Hepatocyte (in vitro differentiated cells): ENCODE results near the gene FCMR. TPM values are rescaled to one million over a fixed set of nuclear protein-coding genes. Genes with fewer than 3 reads are reported as not detected.

ENCODE experiments used
- DNase-seq: peaks from one replicate; pipeline ENCODE4 v3.0.0-alpha.2; 2016; ENCODE audit warnings: low spot score
- H2AFZ ChIP-seq: fragments of 200-600 bp; sonication (generic); 2 replicates; pipeline ENCODE4 v1.6.0; 2016; ENCODE audit warnings: antibody characterized with exemption, mild to moderate bottlenecking
- H3K27ac ChIP-seq: fragments of 200-600 bp; sonication (generic); 2 replicates; pipeline ENCODE4 v1.5.1; 2016; ENCODE audit warnings: mild to moderate bottlenecking
- H3K27me3 ChIP-seq: fragments of 200-600 bp; sonication (generic); 2 replicates; pipeline ENCODE4 v1.6.1; 2016
- H3K36me3 ChIP-seq: fragments of 200-600 bp; sonication (generic); replicated peaks from 2 replicates; pipeline ENCODE4 v1.5.1; 2016; ENCODE audit warnings: low read depth; ENCODE audit not compliant: insufficient read depth
- H3K4me1 ChIP-seq: fragments of 200-600 bp; sonication (generic); 2 replicates; pipeline ENCODE4 v1.5.1; 2016; ENCODE audit warnings: mild to moderate bottlenecking, moderate library complexity; ENCODE audit not compliant: insufficient read depth
- H3K4me2 ChIP-seq: fragments of 200-600 bp; sonication (generic); 2 replicates; pipeline ENCODE4 v1.6.0; 2016
- H3K4me3 ChIP-seq: fragments of 200-600 bp; sonication (generic); 2 replicates; pipeline ENCODE4 v1.5.1; 2016; ENCODE audit warnings: mild to moderate bottlenecking
- H3K79me2 ChIP-seq: fragments of 200-600 bp; sonication (generic); 2 replicates; pipeline ENCODE4 v1.6.0; 2017; ENCODE audit warnings: mild to moderate bottlenecking
- H3K9me2 ChIP-seq: fragments of 200-600 bp; sonication (generic); replicated peaks from 2 replicates; pipeline ENCODE4 v1.6.0; 2017; ENCODE audit warnings: mild to moderate bottlenecking; ENCODE audit not compliant: insufficient read depth
- H3K9me3 ChIP-seq: fragments of 200-600 bp; sonication (generic); 2 replicates; pipeline ENCODE4 v1.5.1; 2016; ENCODE audit warnings: low read depth, mild to moderate bottlenecking
- H4K20me1 ChIP-seq: fragments of 200-600 bp; sonication (generic); 2 replicates; pipeline ENCODE4 v1.6.0; 2016; ENCODE audit warnings: mild to moderate bottlenecking; ENCODE audit not compliant: insufficient read depth, poor library complexity, severe bottlenecking
- CTCF ChIP-seq: fragments of 200-600 bp; sonication (generic); IDR thresholded peaks from 2 replicates; pipeline ENCODE4 v1.5.1; 2016; ENCODE audit warnings: antibody characterized with exemption, mild to moderate bottlenecking; ENCODE audit not compliant: poor library complexity
- EZH2 ChIP-seq: fragments of 200-600 bp; sonication (generic); IDR thresholded peaks from 2 replicates; pipeline ENCODE4 v1.6.1; 2016; ENCODE audit warnings: antibody characterized with exemption, mild to moderate bottlenecking, borderline replicate concordance
- EZH2phosphoT487 ChIP-seq: fragments of 200-600 bp; sonication (generic); IDR thresholded peaks from one replicate; pipeline ENCODE4 v1.6.1; 2018; ENCODE audit warnings: antibody characterized with exemption, mild to moderate bottlenecking, low read depth, moderate library complexity; ENCODE audit not compliant: unreplicated experiment, severe bottlenecking
- WGBS: methylation state at CpG from one replicate; pipeline ENCODE4 v1.1.6; 2016; ENCODE audit warnings: low lambda C conversion rate; ENCODE audit errors: missing lambda C conversion rate; 5-methylcytosine and 5-hydroxymethylcytosine counted together
- polyA plus RNA-seq: library from polyadenylated mRNA; unstranded; fragments of >200 nt; fragmentation: Nextera tagmentation; extraction: Ambion mirVana; gene quantifications from 2 replicates; pipeline ENCODE4 v1.2.1, GENCODE V29; 2016
- total RNA-seq: library from RNA; depleted of rRNA; stranded (reverse); fragments of >200 nt; gene quantifications from 2 replicates; pipeline ENCODE4 v1.2.3, GENCODE V29; 2014

FCMR gene
- total and polyA plus RNA-seq, 2 experiments from 2014 or later: 0.71 to 0.97 TPM

DNA sequence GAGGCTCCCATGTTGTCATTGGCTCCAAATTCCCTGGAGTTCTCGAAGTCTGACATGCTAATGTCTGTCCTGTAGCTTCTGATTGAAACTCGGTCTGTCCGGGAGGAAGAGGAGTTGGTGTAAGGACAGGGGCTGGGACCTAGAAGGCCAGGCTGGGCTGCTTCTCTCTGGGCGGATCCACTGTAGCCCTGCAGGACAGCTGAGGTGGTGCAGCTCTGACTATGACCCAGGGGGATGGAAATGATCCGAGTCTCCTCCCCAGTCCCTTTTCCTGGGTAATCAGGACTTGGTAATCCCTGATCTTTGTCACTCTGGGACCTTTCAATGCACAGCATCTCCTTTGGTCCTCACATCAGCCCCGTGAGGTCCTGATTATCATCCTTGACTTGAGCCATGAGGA is 10.0 kb upstream of the FCMR start:
- Histone ChIP-seq H3K36me3 (no peaks in the 10 kb centered on the region), H3K27ac (no peak overlapping the region), H3K4me2 (no peak overlapping the region), H3K79me2 (no peaks in the 10 kb centered on the region), H3K27me3 (no peaks in the 10 kb centered on the region), H3K4me3 (no peak overlapping the region), H3K9me2 (no peaks in the 10 kb centered on the region), H3K9me3 (no peaks in the 10 kb centered on the region), H3K4me1 (no peaks in the 10 kb centered on the region), H2AFZ (no peak overlapping the region), H4K20me1 (no peaks in the 10 kb centered on the region)
- TF ChIP-seq CTCF (no peak), EZH2 (no peak), EZH2phosphoT487 (no peak)
- no peak for DNase-seq
- 88% methylated on average over 6 of the region's 6 CpGs for WGBS

DNA sequence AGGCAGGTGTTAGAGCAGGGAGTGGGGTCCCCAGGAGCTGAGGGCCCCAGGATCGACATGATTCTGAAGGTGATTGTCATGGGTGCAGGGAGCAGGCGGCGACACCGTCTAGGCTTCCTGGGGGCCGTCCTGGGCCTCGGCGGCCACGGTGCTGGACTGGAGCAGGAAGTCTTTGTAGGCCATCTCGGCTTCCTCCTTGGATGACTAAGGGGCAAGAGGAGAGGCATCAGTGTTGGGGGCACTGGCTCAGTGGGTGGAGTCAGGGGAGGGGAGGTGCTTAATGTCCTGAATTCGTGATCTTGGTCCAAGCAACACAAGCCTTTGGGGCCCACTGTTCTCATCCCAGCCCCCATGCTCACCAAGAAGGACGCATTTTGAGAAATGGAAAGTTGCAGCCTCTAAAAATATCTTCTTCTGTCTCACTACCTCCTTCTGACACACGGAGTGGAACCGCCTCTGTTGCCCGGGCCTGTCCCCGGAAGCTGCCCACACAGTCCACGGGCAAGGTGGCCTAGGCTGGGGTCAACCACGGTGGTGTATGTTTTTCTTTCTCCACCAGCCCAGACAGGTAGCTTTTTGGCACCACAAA is 8.6 kb upstream of the FCMR start:
- no peaks in the 10 kb centered on the region for H3K79me2 ChIP-seq
- H3K9me2 ChIP-seq: no peaks in the 10 kb centered on the region
- no peak overlapping the region for H3K27ac ChIP-seq
- no peaks in the 10 kb centered on the region for H3K27me3 ChIP-seq
- H3K4me3 ChIP-seq: no peak overlapping the region
- no peaks in the 10 kb centered on the region for H3K9me3 ChIP-seq
- 95% methylated on average over 17 of the region's 17 CpGs for WGBS
- no peak for TF ChIP-seq CTCF
- DNase-seq: no peak
- H3K4me1 ChIP-seq: no peaks in the 10 kb centered on the region
- H3K36me3 ChIP-seq: no peaks in the 10 kb centered on the region
- no peak overlapping the region for H2AFZ ChIP-seq
- H3K4me2 ChIP-seq: no peak overlapping the region
- H4K20me1 ChIP-seq: no peaks in the 10 kb centered on the region

- H3K4me1 ChIP-seq: no peaks in the 10 kb centered on the region
- 90% methylated on average over 6 of the region's 6 CpGs for WGBS
- H3K79me2 ChIP-seq: no peaks in the 10 kb centered on the region
- H3K4me3 ChIP-seq: no peak overlapping the region
- no peak overlapping the region for H2AFZ ChIP-seq
- no peak overlapping the region for H3K27ac ChIP-seq
- no peaks in the 10 kb centered on the region for H4K20me1 ChIP-seq
- TF ChIP-seq EZH2: no peak
- TF ChIP-seq EZH2phosphoT487: no peak
- no peak for TF ChIP-seq CTCF
- H3K4me2 ChIP-seq: no peak overlapping the region
- H3K9me2 ChIP-seq: no peaks in the 10 kb centered on the region
- no peaks in the 10 kb centered on the region for H3K27me3 ChIP-seq
- no peaks in the 10 kb centered on the region for H3K9me3 ChIP-seq
- no peak for DNase-seq
- H3K36me3 ChIP-seq: no peaks in the 10 kb centered on the region
These were observed 7.8 kb upstream of the FCMR start for GRCh38 chr1:206929524-206929923.

DNA sequence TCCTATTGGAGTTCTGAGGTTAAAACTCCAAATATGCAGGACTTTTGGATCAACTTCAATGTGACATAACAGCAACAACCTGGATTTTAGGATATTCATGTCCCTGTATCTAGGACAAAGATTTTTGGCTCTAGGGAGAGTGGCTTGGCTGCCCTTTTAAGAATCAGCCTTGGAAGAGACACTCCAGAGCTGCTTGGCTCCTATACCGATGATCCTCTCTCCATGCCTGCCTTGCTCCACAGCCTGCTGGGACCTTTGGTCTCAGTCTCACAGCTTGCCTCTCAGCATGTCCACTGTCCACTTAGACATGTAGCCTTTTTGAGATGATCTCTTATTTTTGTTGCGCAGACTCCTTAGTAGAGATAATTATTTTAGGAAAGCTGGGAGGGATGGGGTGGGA is 4.5 kb upstream of the FCMR start:
- H4K20me1 ChIP-seq: no peaks in the 10 kb centered on the region
- H3K9me2 ChIP-seq: no peaks in the 10 kb centered on the region
- TF ChIP-seq EZH2: no peak
- TF ChIP-seq CTCF: no peak
- no peak for TF ChIP-seq EZH2phosphoT487
- H3K4me2 ChIP-seq: no peak overlapping the region
- H3K4me3 ChIP-seq: no peak overlapping the region
- 94% methylated on average over 2 of the region's 2 CpGs for WGBS
- H3K79me2 ChIP-seq: no peaks in the 10 kb centered on the region
- peak overlapping the region; percentile 39 for H3K27ac ChIP-seq
- H3K36me3 ChIP-seq: no peaks in the 10 kb centered on the region
- DNase-seq: no peak
- no peaks in the 10 kb centered on the region for H3K4me1 ChIP-seq
- no peaks in the 10 kb centered on the region for H3K9me3 ChIP-seq
- no peaks in the 10 kb centered on the region for H3K27me3 ChIP-seq
- H2AFZ ChIP-seq: no peak overlapping the region
